ENCODE data around the gene NRDC. TPM values are rescaled to one million over a fixed set of nuclear protein-coding genes. Genes with fewer than 3 reads are reported as not detected.

Gene NRDC
- polyA plus RNA-seq, 3 donors = 66.8 to 92.0 (median 74.3) TPM

DNA sequence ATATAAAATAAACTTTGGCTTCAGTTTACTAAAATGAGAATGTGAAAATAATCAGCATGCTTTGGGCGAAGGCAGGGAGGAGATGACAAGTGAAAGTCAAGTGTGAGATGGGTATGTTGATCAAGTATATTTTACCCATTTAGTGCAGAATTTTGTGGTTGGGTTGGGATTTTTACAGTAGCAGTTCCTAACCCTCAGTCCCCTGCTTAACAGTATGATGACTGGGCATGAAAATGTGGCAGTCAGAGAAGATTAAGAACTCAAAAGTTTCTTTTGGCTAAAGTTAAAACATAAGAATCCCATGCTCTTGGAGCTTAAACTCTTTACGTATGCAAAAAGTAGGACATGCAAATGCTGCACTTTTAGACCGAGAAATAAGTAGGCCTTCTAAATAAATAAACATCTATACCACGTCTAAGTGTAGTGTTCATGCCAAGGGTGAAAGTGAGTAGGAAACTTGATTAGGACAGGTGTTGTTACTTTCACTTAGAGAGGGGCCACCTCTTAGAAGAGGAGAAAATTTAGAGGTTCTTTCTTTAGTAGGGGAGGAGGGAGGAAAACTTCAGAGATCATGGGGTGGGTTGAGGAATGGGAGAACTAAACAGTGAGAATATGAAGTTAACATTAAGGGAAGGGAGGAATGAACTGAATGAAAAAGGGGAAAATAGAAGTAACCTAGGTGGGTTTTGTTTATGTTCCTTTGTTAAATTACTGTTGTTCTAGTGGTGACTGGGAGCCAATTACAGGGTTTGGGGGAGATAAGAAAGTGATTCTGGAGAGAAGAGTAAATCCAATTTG is 133.8 kb downstream of the NRDC start:
- no peaks in the 10 kb centered on the region for H3K9me3 ChIP-seq (replicated peaks in 1 of 2; ENCODE audit: control insufficient read depth in 1 of 2, insufficient read depth in 1 of 2, low read length in 2 of 2)
- H3K4me1 ChIP-seq (ENCODE audit: control insufficient read depth in 1 of 2, insufficient read depth in 2 of 2, low read length in 2 of 2) = no peaks in the 10 kb centered on the region
- Mint-ChIP-seq H3K4me1 (peaks cover 7% of the 10 kb centered on the region), H3K36me3 (peaks cover 18 to 26% of the 10 kb centered on the region in 2 donors), H3K27me3 (ENCODE audit: low read depth in 3 of 3) (no peaks in the 10 kb centered on the region), H3K9me3 (peaks cover 0 to 5% (median 2%) of the 10 kb centered on the region in 7 donors), H3K27ac (peak overlapping the region in 3 of 7 donors; percentile 1 to 52 (median 33)), H3K4me3 (no peak overlapping the region)
- H3K36me3 ChIP-seq (replicated peaks in 1 of 2; ENCODE audit: control insufficient read depth in 1 of 2, insufficient read depth in 2 of 2, low read length in 2 of 2) = peaks cover 13 to 23% of the 10 kb centered on the region in 2 donors
- H3K4me2 ChIP-seq (replicated peaks; ENCODE audit: extremely low read depth, low read length, poor library complexity, severe bottlenecking) = no peak overlapping the region
- H3K79me2 ChIP-seq (ENCODE audit: insufficient read depth, low read length) = peaks cover 7% of the 10 kb centered on the region
- intact Hi-C loops (cut with micrococcal nuclease) = loop anchor here in 1 of 2 donors (10.0 kb wide), 1 partner anchor 110 kb away; no protein-coding TSS in a partner anchor
- no peak overlapping the region for H3K4me3 ChIP-seq (replicated peaks in 1 of 3; ENCODE audit: low read depth in 2 of 3, low read length in 3 of 3)
- no CpG with 5 or more reads among the region's 4 CpGs for WGBS (ENCODE audit: insufficient coverage)
- TF ChIP-seq, protein P1, sequence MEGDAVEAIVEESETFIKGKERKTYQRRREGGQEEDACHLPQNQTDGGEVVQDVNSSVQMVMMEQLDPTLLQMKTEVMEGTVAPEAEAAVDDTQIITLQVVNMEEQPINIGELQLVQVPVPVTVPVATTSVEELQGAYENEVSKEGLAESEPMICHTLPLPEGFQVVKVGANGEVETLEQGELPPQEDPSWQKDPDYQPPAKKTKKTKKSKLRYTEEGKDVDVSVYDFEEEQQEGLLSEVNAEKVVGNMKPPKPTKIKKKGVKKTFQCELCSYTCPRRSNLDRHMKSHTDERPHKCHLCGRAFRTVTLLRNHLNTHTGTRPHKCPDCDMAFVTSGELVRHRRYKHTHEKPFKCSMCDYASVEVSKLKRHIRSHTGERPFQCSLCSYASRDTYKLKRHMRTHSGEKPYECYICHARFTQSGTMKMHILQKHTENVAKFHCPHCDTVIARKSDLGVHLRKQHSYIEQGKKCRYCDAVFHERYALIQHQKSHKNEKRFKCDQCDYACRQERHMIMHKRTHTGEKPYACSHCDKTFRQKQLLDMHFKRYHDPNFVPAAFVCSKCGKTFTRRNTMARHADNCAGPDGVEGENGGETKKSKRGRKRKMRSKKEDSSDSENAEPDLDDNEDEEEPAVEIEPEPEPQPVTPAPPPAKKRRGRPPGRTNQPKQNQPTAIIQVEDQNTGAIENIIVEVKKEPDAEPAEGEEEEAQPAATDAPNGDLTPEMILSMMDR (IDR thresholded peaks at IDR 0.05) = no peak
- H2AFZ ChIP-seq (ENCODE audit: insufficient read depth, low read depth, low read length, poor library complexity, severe bottlenecking) = no peak overlapping the region
- no peak overlapping the region for H3K9ac ChIP-seq (ENCODE audit: insufficient read depth, low read length, poor library complexity, severe bottlenecking)
- H3K27me3 ChIP-seq (ENCODE audit: control insufficient read depth in 2 of 2, insufficient read depth in 2 of 2, low read length in 2 of 2) = no peaks in the 10 kb centered on the region
- no peak for DNase-seq
- peaks cover 7% of the 10 kb centered on the region for H4K20me1 ChIP-seq (ENCODE audit: insufficient read depth, low read length)
- no peak overlapping the region for H3K27ac ChIP-seq (ENCODE audit: low read depth in 1 of 2, low read length in 2 of 2)

DNA sequence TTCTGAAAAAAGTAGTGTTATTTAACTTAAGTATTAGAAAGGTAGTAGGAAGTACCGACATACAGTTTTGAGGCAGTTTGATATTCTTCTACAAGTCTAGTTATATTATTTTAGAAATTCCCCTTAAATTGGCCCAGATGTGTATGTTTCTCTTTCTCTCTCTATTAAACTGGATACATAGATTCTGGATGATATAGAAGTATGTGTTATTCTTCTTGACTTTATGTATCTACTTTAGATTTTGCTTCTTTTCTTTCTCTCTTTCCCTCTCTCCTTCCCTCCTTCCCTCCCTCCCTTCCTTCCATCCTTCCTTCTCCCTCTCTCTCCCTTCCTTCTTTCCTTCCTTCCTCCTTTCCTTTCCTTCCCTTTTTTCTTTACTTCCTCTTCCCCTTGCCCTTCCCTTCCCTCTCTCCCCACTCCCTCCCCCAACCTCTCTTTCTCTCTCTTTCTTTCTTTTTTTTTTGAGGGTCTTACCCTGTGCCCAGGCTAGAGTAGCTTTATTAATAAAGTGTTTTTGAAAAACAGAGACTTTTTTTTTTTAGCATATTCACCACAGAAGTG is 137.3 kb downstream of the NRDC start:
- Histone ChIP-seq H2AFZ (ENCODE audit: insufficient read depth, low read depth, low read length, poor library complexity, severe bottlenecking) (no peak overlapping the region), H3K79me2 (ENCODE audit: insufficient read depth, low read length) (peaks cover 26% of the 10 kb centered on the region), H3K4me3 (replicated peaks in 1 of 3; ENCODE audit: low read depth in 2 of 3, low read length in 3 of 3) (no peak overlapping the region), H4K20me1 (ENCODE audit: insufficient read depth, low read length) (peaks cover 23% of the 10 kb centered on the region), H3K27me3 (ENCODE audit: control insufficient read depth in 2 of 2, insufficient read depth in 2 of 2, low read length in 2 of 2) (no peaks in the 10 kb centered on the region), H3K4me2 (replicated peaks; ENCODE audit: extremely low read depth, low read length, poor library complexity, severe bottlenecking) (no peak overlapping the region), H3K36me3 (replicated peaks in 1 of 2; ENCODE audit: control insufficient read depth in 1 of 2, insufficient read depth in 2 of 2, low read length in 2 of 2) (peaks cover 2 to 6% of the 10 kb centered on the region in 2 donors), H3K9me3 (replicated peaks in 1 of 2; ENCODE audit: control insufficient read depth in 1 of 2, insufficient read depth in 1 of 2, low read length in 2 of 2) (no peaks in the 10 kb centered on the region), H3K27ac (ENCODE audit: low read depth in 1 of 2, low read length in 2 of 2) (no peak overlapping the region), H3K9ac (ENCODE audit: insufficient read depth, low read length, poor library complexity, severe bottlenecking) (no peak overlapping the region), H3K4me1 (ENCODE audit: control insufficient read depth in 1 of 2, insufficient read depth in 2 of 2, low read length in 2 of 2) (no peaks in the 10 kb centered on the region)
- TF ChIP-seq, protein P1 (IDR thresholded peaks at IDR 0.05) = no peak
- no peak for DNase-seq
- Mint-ChIP-seq H3K9me3 (peaks cover 0 to 5% (median 2%) of the 10 kb centered on the region in 7 donors), H3K4me3 (no peak overlapping the region), H3K27me3 (ENCODE audit: low read depth in 3 of 3) (no peaks in the 10 kb centered on the region), H3K27ac (peak overlapping the region in 2 of 7 donors; percentile 35 to 49), H3K36me3 (peaks cover 10 to 11% of the 10 kb centered on the region in 2 donors), H3K4me1 (peaks cover 10% of the 10 kb centered on the region)
- intact Hi-C loops (cut with micrococcal nuclease) = loop anchor here in 1 of 2 donors (10.0 kb wide), 1 partner anchor 106 kb away; no protein-coding TSS in a partner anchor
- WGBS (ENCODE audit: insufficient coverage) = no CpG with 5 or more reads among the region's 1 CpG
